Measurements from ENCODE around the gene SBSN. TPM values are rescaled to one million over a fixed set of nuclear protein-coding genes. Genes with fewer than 3 reads are reported as not detected.

SBSN gene
- total RNA-seq, 2 donors from 2014 or later, result 0.21 TPM; not detected in 1

DNA sequence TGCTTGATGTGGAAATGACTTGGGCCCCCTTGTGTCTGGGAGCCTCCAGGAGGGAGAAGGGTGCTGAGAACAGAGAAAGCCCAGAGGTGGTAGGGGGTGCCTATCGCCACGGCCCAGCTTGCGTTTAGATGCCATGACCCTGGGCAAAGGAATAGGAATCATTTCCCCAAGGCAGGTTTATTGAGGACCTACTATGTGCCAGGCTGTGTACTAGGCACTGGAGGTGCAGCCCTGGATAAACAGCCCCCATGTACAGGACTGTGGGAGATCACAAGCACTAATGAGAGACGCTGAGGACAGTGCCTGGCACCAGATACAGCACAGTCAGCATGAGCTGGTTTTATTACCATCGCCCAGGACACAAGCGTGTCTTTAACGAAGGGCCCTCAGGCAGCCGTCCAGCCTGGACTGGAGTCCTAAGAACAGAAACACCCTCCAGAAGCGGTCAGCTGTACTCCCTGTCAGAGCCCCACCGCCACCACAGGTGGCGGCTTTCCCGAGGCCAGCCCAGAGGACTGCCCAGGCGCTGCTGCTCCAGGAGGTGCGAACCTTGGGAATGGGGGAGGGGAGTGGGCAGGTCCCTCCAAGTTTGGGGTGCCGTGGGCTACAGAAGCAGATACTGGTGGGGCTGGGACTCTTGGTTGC is 21.9 kb upstream of the SBSN start:
- no peak for DNase-seq
- Mint-ChIP-seq H3K27ac (no peak overlapping the region), H3K36me3 (ENCODE audit: insufficient read depth in 2 of 2) (peaks cover 5 to 7% of the 10 kb centered on the region in 2 donors), H3K4me3 (no peak overlapping the region), H3K9me3 (no peaks in the 10 kb centered on the region), H3K27me3 (ENCODE audit: low read depth) (no peaks in the 10 kb centered on the region), H3K4me1 (ENCODE audit: low read depth) (peaks cover 32% of the 10 kb centered on the region)
- ATAC-seq (replicated peaks in 1 of 2), result no peak

DNA sequence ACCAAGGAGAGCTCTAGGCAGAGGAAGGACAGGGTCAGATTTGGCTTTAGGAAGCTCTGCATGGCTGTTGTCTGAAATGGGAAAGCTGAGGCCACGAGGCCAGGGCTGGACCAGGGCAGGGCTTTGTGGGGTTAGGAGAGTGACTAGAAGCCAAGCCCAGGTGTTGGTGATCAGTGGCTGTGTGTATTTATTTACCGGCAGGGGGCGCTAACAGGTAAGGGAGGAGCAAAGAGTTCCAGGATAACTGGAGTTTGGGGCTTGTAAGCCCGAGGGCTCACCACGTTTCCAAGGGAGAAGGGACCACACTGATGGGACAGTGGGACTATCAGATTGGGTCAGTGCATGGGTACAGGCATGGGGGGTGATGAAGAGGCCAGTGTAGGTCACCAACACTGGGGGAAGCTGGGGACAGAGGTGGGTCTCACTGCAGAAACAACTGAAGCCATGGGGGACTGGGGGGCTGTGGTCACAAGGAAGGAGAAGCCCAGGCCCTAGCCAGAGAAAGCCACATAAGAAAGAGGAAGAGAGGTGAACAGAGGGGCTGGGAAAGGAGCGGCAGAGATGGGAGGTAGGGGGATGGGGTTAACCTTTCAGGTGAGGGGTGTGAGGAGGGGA is 21.2 kb upstream of the SBSN start:
- Mint-ChIP-seq H3K4me3 (no peak overlapping the region), H3K4me1 (ENCODE audit: low read depth) (peaks cover 37% of the 10 kb centered on the region), H3K27ac (no peak overlapping the region), H3K27me3 (ENCODE audit: low read depth) (no peaks in the 10 kb centered on the region), H3K9me3 (no peaks in the 10 kb centered on the region), H3K36me3 (ENCODE audit: insufficient read depth in 2 of 2) (peaks cover 5 to 7% of the 10 kb centered on the region in 2 donors)
- DNase-seq (peak; percentile 65 to 69), ATAC-seq (replicated peaks in 1 of 2) (no peak)

GRCh38 chr19:35546532-35546931 is 18.4 kb upstream of the SBSN start:
- H3K9me3 Mint-ChIP-seq, result no peaks in the 10 kb centered on the region
- DNase-seq, result no peak
- H3K36me3 Mint-ChIP-seq (ENCODE audit: insufficient read depth in 2 of 2), result peaks cover 5 to 7% of the 10 kb centered on the region in 2 donors
- H3K4me3 Mint-ChIP-seq, result peak overlapping the region; percentile 96 to 98
- peak overlapping the region; percentile 64 for H3K27ac Mint-ChIP-seq
- no peak for ATAC-seq (replicated peaks in 1 of 2)
- H3K4me1 Mint-ChIP-seq (ENCODE audit: low read depth), result peaks cover 42% of the 10 kb centered on the region
- no peaks in the 10 kb centered on the region for H3K27me3 Mint-ChIP-seq (ENCODE audit: low read depth)

GRCh38 chr19:35545855-35546381 is 17.8 kb upstream of the SBSN start:
- Mint-ChIP-seq H3K27ac (peak overlapping the region; percentile 88), H3K4me3 (peak overlapping the region; percentile 96 to 98), H3K9me3 (no peaks in the 10 kb centered on the region), H3K36me3 (ENCODE audit: insufficient read depth in 2 of 2) (peaks cover 5 to 7% of the 10 kb centered on the region in 2 donors), H3K27me3 (ENCODE audit: low read depth) (no peaks in the 10 kb centered on the region), H3K4me1 (ENCODE audit: low read depth) (peaks cover 42% of the 10 kb centered on the region)
- DNase-seq (peak; percentile 77 to 78), ATAC-seq (replicated peaks in 1 of 2) (peak; percentile 84 to 89)

DNA sequence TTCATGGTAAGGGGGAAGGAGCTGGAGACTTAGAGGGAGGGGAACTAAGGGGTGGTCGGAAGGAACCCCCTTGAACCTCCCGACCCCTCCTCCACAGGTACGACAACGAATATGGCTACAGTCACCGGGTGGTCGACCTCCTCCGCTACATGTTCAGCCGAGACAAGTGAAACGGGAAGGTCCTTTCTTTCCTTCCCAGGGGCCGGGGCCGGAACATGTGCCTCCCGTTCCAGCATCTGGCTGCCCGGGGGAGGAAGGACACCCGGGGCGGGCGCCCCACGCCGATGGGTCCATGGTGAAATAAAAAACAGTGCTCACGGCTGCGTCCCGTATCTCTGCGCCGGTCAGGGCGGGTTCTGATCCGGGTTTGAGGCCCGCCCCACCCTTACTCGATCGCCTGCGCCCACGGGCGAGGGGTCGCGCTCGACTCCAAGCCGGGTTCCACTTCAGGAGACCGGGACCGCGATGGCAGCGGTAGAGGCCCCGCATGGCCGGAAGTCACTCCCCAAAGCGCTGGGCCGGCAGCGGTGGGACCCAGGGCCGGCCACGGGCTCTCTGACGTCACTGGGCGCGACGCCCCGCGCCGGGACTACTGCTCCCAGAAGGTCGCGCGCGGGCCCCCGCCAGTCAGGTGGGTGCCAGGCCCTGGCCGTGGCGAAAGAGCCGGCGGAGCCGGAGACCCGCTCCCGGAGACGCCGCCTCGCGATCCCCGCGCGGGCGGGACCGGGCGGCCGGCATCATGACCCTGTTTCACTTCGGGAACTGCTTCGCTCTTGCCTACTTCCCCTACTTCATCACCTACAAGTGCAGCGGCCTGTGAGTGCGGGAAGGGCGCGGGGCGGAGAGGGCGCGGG is 17.1 kb upstream of the SBSN start, which contains the start of gene TMEM147:
TMEM147 (plus strand) TSS at position 626 of the 854 bp plus-strand sequence; CDS start at position 740, 114 bp downstream.
- no peaks in the 10 kb centered on the region for H3K9me3 Mint-ChIP-seq
- H3K4me1 Mint-ChIP-seq (ENCODE audit: low read depth), result peaks cover 44% of the 10 kb centered on the region
- peak within 1 kb of the TSS; percentile 88 for H3K27ac Mint-ChIP-seq
- H3K27me3 Mint-ChIP-seq (ENCODE audit: low read depth), result no peaks in the 10 kb centered on the region
- DNase-seq, result peak; percentile 85 to 93
- peaks cover 5 to 7% of the 10 kb centered on the region in 2 donors for H3K36me3 Mint-ChIP-seq (ENCODE audit: insufficient read depth in 2 of 2)
- peak within 1 kb of the TSS; percentile 96 to 98 for H3K4me3 Mint-ChIP-seq
- peak; percentile 77 to 85 for ATAC-seq (replicated peaks in 1 of 2)

DNA sequence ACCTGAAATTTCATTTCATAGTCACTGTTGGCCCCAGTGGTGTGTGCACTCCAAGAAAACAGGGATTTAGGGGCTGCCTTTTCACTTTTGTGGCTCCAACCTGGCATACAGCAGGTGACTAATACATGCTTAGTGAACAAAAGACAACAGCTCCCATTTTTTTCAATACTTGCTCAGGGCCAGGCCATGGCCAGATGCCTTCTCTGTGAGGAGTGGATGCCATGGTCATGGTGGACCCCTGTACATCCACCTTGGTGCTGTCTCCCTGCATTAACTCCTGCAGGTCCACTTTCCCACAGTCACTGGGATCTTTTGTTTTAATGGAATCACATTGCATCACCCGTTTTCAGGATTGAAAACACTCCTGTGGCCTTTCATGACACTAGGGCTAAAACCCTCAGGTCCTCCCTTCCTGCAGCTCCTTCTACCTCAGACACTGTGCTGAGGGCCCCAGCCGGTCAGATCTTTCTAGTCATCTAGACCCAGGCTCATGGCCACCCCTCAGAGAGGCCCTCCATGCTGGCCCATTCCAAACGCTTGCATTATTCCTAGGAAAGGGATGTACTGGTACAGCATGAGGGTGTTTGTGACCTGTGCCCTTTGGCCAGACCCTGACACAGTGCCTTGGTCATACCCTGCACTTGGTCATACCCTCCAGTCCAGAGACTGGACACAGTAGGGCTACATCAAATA is 16.1 kb upstream of the SBSN start:
- Mint-ChIP-seq H3K36me3 (ENCODE audit: insufficient read depth in 2 of 2) (peaks cover 5 to 6% of the 10 kb centered on the region in 2 donors), H3K27ac (no peak overlapping the region), H3K9me3 (no peaks in the 10 kb centered on the region), H3K4me3 (peak overlapping the region; percentile 96 to 98), H3K27me3 (ENCODE audit: low read depth) (no peaks in the 10 kb centered on the region), H3K4me1 (ENCODE audit: low read depth) (peaks cover 45% of the 10 kb centered on the region)
- ATAC-seq (replicated peaks in 1 of 2) (no peak), DNase-seq (no peak)

GRCh38 chr19:35543280-35544109 is 15.4 kb upstream of the SBSN start:
- peaks cover 4 to 5% of the 10 kb centered on the region in 2 donors for H3K36me3 Mint-ChIP-seq (ENCODE audit: insufficient read depth in 2 of 2)
- no peak overlapping the region for H3K27ac Mint-ChIP-seq
- no peak for DNase-seq
- no peak overlapping the region for H3K4me3 Mint-ChIP-seq
- H3K4me1 Mint-ChIP-seq (ENCODE audit: low read depth), result peaks cover 37% of the 10 kb centered on the region
- no peaks in the 10 kb centered on the region for H3K9me3 Mint-ChIP-seq
- ATAC-seq (replicated peaks in 1 of 2), result no peak
- no peaks in the 10 kb centered on the region for H3K27me3 Mint-ChIP-seq (ENCODE audit: low read depth)

DNA sequence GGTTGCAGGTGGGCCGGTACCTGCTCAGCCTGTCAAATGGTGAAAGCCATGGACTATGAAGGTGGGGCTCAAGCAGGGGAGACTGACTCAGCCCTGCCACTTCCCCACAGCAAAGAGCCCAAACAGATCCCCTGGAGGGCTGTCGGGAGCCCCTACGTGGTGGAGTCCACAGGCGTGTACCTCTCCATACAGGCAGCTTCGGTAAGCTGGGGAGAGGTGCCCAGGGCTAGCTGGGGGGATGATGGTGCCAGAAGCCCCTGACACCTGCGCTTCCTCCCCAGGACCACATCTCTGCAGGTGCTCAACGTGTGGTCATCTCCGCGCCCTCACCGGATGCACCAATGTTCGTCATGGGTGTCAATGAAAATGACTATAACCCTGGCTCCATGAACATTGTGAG is 14.1 kb upstream of the SBSN start:
- peaks cover 3 to 4% of the 10 kb centered on the region in 2 donors for H3K36me3 Mint-ChIP-seq (ENCODE audit: insufficient read depth in 2 of 2)
- no peak overlapping the region for H3K4me3 Mint-ChIP-seq
- no peaks in the 10 kb centered on the region for H3K27me3 Mint-ChIP-seq (ENCODE audit: low read depth)
- no peak overlapping the region for H3K27ac Mint-ChIP-seq
- ATAC-seq (replicated peaks in 1 of 2) (no peak), DNase-seq (no peak)
- H3K9me3 Mint-ChIP-seq, result no peaks in the 10 kb centered on the region
- H3K4me1 Mint-ChIP-seq (ENCODE audit: low read depth), result peaks cover 28% of the 10 kb centered on the region

DNA sequence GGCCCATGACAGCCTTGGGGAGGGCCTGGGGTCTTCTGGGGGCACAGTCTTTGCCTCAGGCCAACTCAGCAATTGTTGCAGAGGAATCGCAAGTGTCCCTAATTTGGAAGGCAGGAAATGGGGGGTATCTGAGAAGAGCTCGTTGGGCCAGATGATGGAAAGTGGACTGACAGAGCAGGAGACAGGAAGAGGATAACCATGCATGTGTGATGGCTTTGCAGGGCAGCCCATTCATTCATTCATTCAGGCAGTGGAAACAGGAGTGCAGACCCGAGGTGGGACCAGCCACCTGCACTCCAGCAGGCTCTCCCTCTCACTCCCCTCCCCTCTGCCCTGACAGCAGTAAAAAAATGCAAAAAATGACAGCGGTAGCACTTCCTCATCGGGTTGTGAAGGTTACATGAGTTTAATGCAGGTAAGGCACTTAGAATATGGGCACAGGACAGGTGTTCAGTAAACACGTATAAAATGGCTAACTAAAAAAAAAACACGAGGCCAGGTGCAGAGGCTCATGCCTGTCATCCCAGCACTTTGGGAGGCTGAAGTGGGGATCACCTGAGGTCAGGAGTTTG is 12.3 kb upstream of the SBSN start:
- Mint-ChIP-seq H3K36me3 (ENCODE audit: insufficient read depth in 2 of 2) (no peaks in the 10 kb centered on the region), H3K4me1 (ENCODE audit: low read depth) (peaks cover 16% of the 10 kb centered on the region), H3K4me3 (no peak overlapping the region), H3K27me3 (ENCODE audit: low read depth) (no peaks in the 10 kb centered on the region), H3K27ac (no peak overlapping the region), H3K9me3 (no peaks in the 10 kb centered on the region)
- DNase-seq (no peak), ATAC-seq (replicated peaks in 1 of 2) (no peak)

- Mint-ChIP-seq H3K9me3 (no peaks in the 10 kb centered on the region), H3K4me3 (no peak overlapping the region), H3K4me1 (ENCODE audit: low read depth) (peaks cover 16% of the 10 kb centered on the region), H3K27ac (no peak overlapping the region), H3K27me3 (ENCODE audit: low read depth) (no peaks in the 10 kb centered on the region), H3K36me3 (ENCODE audit: insufficient read depth in 2 of 2) (no peaks in the 10 kb centered on the region)
- no peak for DNase-seq
- no peak for ATAC-seq (replicated peaks in 1 of 2)
Measured at GRCh38 chr19:35539850-35540249, 11.7 kb upstream of the SBSN start.

DNA sequence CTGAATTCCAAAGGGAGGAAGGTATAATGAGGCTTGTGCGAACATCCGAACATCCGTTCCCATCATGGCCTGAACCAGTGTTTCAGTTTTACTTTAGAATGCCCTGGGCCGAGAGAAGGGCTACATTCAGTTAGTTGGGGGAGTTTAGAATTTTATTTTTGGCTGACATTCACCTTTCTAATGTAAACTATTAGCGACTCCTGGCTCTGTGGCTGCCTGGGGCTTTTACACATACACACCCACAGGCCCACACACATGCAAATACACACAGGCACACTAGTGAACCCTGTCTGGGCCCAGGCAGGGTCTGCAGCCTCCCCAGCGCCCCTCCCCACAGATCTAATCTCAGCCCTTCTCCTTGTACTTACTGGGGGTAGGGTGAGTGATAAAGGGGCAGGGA is 11.2 kb upstream of the SBSN start:
- ATAC-seq (replicated peaks in 1 of 2) (no peak), DNase-seq (no peak)
- Mint-ChIP-seq H3K9me3 (no peaks in the 10 kb centered on the region), H3K36me3 (ENCODE audit: insufficient read depth in 2 of 2) (no peaks in the 10 kb centered on the region), H3K4me1 (ENCODE audit: low read depth) (peaks cover 11% of the 10 kb centered on the region), H3K4me3 (no peak overlapping the region), H3K27ac (no peak overlapping the region), H3K27me3 (ENCODE audit: low read depth) (no peaks in the 10 kb centered on the region)
